Hepatocyte (in vitro differentiated cells): ENCODE measurements around the gene PAPPA.

Source experiments
- CTCF ChIP-seq: fragments of 200-600 bp; sonication (generic); IDR thresholded peaks from 2 replicates; pipeline ENCODE4 v1.5.1; 2016; ENCODE audit warnings: antibody characterized with exemption, mild to moderate bottlenecking; ENCODE audit not compliant: poor library complexity
- EZH2 ChIP-seq: fragments of 200-600 bp; sonication (generic); IDR thresholded peaks from 2 replicates; pipeline ENCODE4 v1.6.1; 2016; ENCODE audit warnings: antibody characterized with exemption, mild to moderate bottlenecking, borderline replicate concordance
- EZH2phosphoT487 ChIP-seq: fragments of 200-600 bp; sonication (generic); IDR thresholded peaks from one replicate; pipeline ENCODE4 v1.6.1; 2018; ENCODE audit warnings: antibody characterized with exemption, mild to moderate bottlenecking, low read depth, moderate library complexity; ENCODE audit not compliant: unreplicated experiment, severe bottlenecking

- TF ChIP-seq CTCF (no peak), EZH2 (no peak), EZH2phosphoT487 (no peak)
These were observed 76.6 kb downstream of the PAPPA start for GRCh38 chr9:116230051-116230632.
